Measurements from ENCODE around the gene NUP210.

NUP210 gene

DNA sequence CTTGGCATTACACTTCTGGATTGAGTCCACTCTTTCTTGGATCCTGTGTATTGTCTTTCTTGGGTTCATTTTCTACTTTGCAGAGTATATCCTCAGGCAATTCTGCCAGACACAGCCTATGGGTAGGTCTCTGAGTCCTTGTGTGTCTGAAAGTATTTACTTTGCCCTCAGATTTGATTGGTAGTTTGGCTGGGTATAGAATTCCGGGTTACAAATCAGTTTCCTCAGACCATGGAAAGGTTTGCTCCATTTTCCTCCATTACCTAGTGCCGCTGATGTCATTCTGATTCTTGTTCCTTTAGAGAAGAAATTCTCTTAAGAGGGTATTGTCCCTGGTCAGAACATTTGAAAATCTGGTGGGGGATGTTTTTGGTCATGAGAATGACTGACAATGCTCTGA is 133.2 kb downstream of the NUP210 start:
- no peak for DNase-seq

DNA sequence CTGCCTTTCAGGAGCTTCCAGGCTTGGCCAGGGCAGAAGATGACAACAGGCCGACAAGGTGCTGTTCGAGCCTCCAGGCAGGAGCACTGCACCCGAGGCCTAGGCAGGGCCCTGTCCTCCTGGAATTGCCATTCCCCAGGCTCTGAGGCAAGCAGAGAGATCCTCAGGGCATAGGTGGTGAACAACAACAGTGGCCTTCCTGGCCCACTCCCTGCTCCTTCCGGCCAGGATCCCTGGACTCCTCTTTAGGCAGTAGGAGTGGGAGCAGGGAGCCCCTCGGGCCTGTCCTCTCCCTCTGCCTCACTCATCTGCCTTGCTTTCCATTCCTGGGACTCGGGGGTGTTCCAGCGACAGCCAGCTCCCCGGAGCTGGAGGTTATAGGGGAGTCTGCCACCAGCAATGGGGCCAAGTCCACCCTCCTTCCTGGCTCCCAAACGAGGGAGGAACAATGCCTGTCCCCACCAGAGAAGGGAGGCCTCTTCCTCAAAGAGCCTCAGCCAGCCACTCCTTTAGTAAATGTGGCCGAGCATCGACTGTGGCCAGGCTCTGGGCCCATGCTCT is 135.0 kb downstream of the NUP210 start:
- no peak for DNase-seq

DNA sequence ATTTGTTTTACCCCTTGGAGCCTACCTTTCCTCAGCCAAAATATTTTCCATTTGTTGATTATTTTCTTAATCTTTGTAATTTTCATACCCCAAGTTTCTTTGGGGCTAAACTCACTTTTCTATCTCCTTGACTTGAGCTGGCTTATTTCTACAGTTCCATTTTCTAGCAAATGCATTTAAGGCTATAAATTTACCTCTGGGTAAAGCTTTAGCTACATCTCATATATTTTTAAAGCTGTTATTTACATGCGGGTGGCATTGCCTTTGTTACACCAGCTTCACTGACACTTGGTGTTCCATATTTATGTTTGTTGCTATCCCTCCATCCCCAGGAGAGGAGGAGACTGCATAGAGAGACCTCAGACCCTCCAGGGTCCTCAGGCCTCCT is 136.3 kb downstream of the NUP210 start:
- no peak for DNase-seq

DNA sequence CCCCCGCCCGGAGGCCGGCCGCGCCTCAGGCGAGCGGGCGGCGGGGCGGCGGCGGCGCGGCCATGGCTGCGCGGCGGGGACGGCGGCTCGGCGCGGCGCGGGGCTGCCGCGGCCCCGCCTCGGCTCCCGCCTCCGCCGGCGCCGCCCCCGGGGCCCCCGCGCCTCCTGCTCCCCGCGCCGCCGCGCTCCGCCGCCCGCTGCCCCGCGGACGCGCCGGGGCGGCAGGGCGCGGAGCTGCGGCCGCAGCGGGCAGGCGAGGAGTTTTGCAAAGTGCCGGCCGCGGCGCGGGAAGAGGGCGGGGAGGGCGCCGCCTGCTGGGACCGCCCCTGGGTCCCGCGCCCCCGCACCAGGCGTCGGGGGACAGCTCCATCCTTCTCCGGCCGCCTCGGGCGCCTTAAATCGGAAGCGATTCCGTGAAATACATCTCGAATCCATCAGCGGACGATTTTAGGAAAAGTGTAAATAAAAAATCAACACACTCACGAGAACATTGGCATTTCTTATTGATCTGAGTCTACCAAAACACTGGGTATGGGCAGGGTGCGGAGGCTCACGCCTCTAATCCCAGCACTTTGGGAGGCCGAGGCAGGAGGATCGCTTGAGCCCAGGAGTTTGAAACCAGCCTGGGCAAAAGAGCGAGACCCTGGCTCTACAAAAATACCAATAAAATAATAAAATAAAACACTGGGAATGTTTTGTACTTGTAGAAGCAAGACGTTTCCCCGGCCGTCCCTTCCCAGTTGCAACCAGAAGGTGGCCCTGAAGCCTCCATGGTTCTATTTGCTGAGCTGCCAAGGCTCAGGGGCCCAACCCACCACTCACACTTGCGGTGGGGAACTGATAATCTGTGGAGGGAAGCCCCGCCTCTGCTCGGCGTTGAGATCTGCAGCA is 136.9 kb downstream of the NUP210 start:
- DNase-seq = peak in 1 of 2 donors; percentile 17

DNA sequence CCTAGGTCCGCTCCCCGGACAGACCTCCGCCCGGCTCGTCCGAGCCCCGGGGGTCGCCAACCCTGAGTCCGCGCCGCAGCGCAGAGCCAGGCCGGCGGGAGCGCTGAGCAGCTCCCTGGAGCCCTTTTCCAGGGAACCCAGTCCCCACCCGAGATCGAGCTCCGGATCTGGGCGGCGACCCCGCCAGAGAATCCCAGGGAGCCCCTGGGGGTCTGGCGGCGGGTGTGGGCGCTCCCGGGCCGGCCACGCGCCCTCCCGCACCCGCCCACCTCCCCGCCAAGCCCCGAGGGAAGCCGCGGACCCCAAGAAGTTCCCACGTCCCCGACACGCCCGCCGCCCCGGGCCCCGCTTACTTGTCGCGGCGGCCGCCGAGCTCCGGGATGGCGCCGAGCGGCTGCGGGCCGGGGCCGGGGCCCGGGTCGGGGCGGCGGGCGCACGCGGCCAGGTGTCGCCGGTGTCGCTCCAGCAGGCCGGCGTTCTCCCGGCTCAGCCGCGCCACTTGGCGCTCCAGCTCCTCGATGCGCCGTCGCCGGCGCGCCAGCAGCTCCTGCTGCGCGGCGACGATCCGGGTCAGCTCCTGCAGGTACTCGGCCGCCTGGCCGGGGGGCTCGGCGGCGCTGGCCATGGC is 137.7 kb downstream of the NUP210 start:
- DNase-seq = no peak

DNA sequence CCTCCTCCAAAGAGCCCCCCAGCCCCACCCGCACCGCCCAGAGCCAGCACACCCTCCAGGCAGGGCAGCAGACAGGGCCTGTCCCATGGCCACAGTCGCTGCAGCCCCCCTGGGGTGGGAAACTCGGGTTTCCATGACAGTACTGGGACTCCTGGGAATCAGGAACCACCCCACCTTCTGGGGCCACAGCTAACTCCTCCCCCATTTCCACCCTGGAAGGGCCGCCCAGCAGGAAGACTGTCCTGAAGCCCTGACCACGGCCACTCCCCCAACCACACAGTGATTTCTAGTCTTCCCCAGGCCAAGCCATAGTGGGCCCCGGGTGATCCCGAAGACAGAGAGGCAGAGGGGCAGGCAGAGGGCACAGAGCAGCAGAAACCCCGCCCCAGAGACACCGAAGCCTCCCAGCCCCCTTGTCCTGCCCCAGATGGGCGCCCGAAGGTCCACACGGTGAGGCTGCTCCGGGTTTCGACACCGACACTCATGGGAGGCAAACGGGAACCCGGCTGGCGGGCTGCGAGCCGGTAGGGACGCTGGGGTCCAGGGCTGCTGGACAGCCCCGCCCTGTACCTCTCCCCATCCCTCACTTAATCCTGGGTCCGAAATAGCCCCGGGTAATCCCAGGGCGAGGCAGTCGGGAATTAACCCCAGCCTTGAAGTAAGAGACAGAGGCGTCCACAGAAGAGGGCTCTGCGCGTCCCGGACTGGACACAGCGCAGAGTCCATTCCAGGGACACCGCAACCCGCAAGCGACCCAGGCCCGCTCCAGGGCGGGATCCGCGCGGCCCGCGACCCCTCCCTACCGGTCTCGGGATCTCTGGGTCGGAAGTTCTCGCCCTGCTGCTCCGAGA is 138.4 kb downstream of the NUP210 start:
- DNase-seq = no peak

DNA sequence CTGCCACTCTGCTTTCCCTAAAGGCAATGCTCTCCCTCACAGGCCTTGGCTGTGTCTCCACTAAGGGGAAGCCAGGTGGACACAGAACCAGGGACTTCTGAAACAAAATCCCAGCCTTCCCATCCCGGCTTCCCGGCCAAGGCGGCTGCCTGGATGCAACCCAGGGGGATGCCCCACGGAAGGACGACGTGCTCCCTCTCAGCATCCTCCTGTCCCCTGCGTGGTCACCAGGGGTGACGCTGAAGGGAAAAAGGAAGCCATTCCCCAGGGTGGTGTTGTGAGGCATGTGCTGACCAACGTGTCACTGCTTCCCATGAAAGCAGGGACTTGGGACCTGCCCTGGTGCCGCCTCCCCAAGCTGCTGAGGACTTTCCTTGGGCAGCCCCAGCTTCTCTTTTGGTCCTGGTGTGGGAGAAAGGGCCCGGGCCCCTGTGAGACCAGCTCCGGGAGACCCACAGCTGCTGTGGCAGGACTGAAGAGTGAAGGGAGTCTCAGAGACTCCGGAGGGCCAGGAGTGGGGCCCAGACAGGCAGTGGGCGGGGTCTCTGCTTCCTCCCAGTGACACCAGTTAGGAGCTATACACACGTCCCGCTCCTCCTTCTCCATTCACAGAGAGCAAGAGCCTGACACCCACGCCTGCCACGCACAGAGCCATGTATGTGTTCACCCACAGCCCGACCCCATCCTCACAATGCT is 139.2 kb downstream of the NUP210 start:
- DNase-seq = peak in 1 of 2 donors; percentile 29

DNA sequence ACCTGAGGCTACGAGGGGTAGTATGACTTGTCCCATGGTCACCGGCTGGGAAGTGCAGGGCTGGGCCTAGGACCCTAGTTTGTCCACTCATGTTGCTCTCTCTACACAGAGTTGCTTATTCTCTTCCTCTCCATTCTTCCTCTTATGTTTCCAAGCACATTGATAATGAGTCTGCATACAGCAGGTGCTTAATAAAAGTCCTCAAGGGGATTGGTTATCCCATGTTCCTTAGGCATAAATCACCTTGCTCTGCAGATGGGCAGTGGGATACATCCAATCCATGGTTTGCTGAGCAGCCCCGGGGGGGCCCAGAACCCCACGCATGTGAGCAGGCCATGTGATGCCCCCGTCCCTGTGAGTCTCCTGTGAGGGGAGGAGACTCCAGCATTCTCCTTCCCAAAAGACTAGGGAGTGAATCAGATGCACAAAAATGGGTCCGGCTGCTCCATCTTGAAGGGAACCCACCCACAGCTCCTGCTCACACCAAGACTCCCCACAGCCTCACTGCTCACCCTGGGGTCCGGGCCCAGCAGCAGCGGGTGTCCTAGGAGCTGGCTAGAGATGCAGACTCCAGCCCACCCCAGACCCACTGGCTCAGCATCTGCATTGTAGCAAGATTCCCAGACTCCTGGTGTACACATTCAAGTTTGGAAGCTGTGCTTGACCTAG is 139.9 kb downstream of the NUP210 start:
- DNase-seq = no peak

DNA sequence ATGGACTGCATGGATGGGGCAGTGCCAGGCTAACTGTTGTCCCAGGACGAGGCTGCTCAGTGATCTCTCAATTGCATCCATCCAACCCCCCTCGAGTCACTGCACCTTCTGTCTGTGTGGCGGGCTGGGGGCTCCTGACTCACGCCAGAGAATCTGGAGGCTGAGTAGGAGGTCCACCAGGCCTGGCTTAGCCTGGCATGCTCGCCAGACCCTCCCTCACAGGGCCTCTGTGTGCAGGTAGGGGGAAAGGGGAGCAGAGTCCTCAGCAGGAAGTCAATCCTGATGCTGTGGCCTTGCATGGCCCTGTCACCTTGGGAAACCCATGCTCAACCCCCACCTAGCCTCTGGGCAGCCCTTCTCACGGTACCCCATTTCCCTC is 140.6 kb downstream of the NUP210 start:
- no peak for DNase-seq

DNA sequence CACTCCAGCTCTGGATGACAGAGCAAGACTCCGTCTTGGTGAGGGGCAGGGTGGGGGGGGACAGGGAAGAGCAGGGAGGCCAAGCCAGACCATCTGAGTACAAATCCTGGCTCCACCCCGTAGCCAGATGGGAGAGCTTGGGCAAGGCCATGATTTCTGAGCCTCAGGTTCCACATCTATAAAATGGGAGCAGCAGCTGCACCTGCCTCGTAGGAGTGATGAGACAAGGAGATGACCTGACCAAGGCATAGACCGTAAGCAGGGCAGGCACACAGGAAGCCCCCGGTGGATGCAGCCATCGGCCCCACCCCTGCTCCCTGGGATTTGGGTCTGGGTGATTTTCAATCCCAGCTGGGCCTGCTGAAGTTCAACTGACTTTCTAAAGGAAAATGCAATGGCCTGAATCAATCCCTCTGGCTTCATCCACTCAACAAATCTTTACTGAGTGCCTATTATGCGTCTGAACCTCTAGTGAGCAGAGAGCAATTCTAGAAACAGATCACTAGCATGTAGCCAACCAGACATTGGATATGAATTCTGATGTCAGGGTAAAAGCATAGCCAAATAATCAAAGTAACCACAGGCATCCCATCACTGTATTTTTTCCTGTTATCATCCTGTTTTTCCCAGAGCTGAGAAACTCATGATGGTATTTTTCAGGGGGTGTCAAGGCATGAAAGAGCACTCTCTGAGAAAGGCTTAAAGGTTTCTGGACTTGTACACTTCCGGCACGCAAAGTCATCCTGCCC is 141.2 kb downstream of the NUP210 start:
- no peak for DNase-seq

DNA sequence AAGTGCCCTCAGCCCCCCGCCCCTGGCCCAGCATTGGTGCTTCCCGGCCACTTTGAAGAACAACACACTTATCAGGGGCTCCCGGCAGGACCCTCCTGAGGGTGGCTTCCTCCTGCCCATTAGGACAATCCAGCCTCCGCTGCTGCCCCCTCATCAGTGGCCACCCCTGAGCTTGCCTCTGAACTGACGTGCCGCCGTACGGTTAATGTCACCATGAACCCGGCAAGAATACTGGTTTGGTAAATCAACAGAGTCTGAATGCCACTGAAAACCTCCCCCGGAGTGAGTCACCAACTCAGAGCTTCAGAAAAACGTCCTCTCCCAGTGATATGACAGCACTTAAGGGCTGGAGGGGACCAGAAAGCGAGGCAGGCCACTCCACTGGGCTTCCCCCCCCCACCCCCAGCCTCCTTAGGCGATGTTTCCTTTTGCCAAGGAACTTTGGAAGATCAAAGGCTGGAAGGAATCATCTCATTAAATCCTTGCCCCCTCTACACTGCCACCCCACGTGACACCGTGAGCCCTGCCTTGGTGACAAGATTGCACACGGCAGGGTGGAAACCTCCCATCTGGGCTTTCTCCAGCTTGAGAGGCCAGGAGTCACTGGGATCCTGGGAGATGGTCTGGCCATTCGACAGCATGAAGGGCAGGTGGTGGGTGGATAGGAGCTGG is 142.1 kb downstream of the NUP210 start:
- DNase-seq = no peak

DNA sequence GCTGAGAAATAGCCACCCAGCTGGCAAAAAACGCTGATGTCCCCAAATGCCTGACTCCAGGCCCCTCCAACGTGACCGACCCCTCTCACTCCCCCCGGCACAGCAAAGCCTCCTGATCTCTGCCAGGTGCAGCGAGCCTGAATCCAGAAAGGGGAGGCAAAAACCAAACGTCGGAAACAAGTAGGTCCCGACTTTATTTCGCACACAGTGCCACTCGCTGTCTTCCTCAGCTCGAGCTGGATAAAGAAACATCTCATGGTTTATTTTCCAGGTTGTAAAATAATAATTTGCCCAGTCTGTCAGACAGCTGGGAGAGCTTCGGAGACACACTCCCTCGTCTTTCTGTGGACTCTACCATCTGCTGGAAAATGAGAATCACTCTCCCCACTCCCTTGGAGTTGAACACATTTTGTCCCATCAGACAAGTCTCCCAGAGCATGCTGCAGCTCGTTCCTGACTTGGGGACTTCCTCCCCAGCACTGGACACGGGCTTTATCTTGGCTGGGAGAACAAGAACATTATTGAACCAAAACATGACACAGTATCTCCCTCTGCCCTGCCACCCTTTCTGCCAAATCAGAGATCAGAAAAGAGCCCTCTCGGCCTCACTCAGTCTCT is 142.8 kb downstream of the NUP210 start:
- no peak for DNase-seq

DNA sequence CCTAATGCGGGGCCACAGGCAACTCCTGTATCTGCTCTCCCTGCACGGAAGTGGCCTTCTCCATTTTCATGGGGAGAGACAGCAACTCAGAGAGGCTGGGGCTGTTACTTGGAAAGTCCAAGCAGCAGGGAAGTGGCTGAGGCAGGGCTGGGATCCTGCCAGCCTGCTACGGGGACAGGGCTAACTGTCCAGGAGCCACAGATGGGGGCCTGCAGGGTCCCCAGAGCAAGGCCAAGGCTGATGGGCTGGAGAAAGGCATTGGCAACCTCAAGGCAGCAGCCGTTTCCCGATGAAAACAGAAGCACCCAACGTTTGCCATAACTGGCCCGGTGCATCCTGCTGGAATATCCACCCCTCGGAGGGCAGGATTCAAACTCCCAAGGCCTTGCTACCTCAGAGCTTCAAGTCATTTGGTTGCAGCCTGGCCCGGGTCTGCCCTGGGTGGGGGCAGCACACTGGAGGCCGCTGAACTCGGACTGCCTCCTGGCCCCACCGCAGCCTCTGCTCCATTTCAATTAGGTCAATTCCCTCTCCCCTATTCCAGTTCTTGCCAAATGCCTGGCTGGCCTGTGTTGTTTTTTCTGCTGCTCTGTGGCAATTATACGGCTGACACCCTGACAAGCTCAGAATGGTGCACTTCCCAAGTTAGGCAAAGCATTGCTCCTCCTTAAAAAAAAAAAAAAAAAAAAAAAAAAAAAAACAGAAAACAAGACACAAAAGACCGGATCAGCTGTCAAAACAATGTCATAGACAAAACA is 143.5 kb downstream of the NUP210 start:
- no peak for DNase-seq

DNA sequence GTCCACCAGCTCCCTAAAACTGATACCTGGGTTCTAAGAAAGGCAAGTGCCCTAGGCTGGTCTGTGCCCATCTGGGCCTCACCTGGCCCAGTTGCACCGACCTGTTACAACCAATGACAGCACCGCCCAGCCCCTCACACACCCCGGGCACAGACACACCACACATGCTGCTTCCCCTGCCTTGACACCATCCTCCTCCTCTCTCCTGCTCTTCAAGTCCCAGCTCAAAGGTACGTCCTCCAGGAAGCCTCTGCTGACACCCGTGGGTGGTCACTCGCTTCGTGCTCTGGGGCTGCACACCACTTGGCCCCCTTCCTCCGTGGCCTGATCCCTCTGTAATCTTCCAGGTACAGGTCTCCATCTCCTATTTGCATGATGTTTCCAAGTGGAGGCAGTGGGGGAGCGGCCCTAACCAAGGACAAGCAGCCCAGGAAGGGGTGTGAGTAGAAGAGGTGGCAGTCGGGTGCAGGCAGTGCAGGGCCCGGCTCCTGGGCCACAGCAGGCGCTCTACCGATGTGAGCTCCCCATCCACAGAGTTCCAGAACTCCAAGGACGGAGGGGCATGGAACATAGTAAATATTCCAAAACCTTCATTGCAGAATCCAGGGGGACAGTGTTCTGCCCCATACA is 144.6 kb downstream of the NUP210 start:
- DNase-seq = no peak

DNA sequence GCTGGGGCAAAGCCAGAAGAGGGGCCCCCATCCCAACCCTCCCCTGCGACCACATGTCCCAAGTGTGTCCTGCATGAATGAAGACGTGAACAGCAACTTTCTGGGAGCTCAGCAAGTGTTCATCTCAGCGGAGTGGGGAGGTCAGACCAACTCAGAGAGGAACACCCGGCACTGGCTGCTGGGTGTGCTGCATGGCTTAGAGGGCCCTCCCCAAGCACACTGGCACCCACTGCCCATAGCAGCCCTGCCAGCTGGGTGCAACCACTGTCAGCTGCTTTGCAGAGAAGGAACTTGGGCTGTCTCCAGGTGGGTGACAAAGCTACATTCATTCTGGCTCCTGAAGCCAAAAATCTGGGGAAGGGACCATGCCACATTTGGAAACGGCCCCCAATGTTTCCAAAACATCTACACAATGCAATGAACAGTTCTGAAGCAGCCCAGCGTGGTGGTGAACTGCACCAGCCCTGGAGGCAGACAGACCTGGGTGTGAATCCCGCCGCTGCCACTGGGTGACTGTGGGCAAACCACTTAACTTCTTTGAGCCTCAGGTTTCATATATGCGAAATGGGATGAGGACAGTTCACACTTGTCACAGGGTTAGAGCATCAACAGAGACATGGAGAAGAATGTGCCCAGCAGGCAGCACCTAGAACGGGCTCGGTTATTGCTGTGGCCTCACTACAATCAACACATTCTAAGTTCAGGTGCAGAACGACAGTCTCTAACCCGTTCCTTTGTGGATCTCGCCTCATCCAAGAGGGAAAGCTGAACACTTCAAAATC is 145.4 kb downstream of the NUP210 start:
- DNase-seq = no peak

DNA sequence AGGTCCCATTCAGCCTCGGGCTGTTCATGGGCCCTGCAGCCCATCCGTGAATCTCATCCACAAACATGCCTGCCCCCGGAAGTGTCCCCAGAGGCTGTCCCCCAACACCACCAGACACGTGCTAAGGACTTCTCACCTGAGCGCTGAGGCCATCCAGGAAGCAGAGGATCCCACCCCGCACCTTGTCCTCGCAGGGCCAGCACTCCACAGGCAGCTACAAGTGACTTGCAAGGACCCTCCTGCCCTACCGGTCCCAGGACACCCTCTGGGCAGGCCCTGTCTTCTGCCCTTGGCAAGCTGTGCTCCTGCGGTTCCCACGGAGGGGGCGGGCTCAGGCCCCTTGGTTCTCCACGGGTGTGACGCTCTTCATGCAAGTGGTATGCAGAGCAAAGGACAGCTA is 146.0 kb downstream of the NUP210 start:
- no peak for DNase-seq

DNA sequence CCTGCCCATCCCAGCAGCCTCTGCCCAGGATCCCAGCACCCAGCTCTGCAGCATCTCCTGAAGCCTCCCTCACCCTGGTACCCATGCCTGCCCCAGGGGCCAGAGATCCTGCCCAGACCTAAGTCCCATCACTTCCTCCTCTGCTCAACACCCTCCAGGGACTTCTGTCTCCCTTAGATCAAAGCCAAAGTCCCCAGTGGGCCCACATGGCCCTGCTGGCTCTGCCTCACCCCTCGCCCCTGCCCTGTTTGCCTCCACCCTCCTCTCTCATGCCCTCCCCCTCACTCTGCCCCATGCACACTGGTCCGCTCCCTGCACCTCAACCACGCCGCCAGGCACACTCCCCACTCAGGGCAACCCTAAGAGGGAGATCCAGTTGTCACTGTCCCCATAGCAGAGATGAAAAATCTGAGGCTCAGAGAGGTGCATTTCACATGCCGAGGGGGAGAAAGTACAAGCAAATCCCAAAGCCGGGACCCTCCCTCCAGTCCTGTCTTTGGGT is 146.5 kb downstream of the NUP210 start:
- DNase-seq = no peak
